DND-41 (cell line): Measurements from ENCODE around the gene TMEM266.
A peak's percentile ranks its signal among the peaks of the same experiment; 100 is the strongest.

Source experiments
- ATAC-seq: fragments of 200-7000 bp; cut with Tn5 transposase; 3 replicates; pipeline ENCODE4 v1.9.1; 2021; ENCODE audit warnings: low read depth; ENCODE audit not compliant: insufficient read depth
- DNase-seq: peaks from one replicate; pipeline ENCODE4 v3.0.0-alpha.2; 2020
- H2AFZ ChIP-seq: 2 replicates; pipeline ENCODE4 v1.6.0; 2012; ENCODE audit warnings: low read depth, low read length
- H3K27ac ChIP-seq: 2 replicates; pipeline ENCODE4 v1.5.1; 2012; ENCODE audit warnings: low read length, inconsistent platforms
- H3K27me3 ChIP-seq: fragments of 200-600 bp; sonication (generic); 2 replicates; pipeline ENCODE4 v1.6.0; 2012; ENCODE audit warnings: low read length, mild to moderate bottlenecking, inconsistent platforms; ENCODE audit not compliant: insufficient read depth, poor library complexity
- H3K36me3 ChIP-seq: 2 replicates; pipeline ENCODE4 v1.5.1; 2012; ENCODE audit warnings: low read length, inconsistent platforms; ENCODE audit not compliant: insufficient read depth
- H3K4me1 ChIP-seq: 2 replicates; pipeline ENCODE4 v1.5.1; 2012; ENCODE audit warnings: mild to moderate bottlenecking, low read length; ENCODE audit not compliant: insufficient read depth
- H3K4me2 ChIP-seq: 2 replicates; pipeline ENCODE4 v1.6.0; 2012; ENCODE audit warnings: mild to moderate bottlenecking, moderate library complexity, low read length, inconsistent platforms; ENCODE audit not compliant: insufficient read depth
- H3K4me3 ChIP-seq, 2 experiments: fragments of 200-600 bp in 1 of 2; shearing (Covaris generic) in 1 of 2; 2 replicates each; pipeline ENCODE4 v1.5.1; 2012 to 2016; ENCODE audit warnings: inconsistent platforms in 2 of 2, low read length in 2 of 2, mild to moderate bottlenecking in 2 of 2, low read depth in 1 of 2, moderate library complexity in 1 of 2
- H3K79me2 ChIP-seq: 2 replicates; pipeline ENCODE4 v1.6.0; 2012; ENCODE audit warnings: low read length, inconsistent platforms; ENCODE audit not compliant: insufficient read depth
- H3K9ac ChIP-seq: 2 replicates; pipeline ENCODE4 v1.6.0; 2012; ENCODE audit warnings: low read depth, mild to moderate bottlenecking, inconsistent platforms, low read length, moderate library complexity
- H3K9me3 ChIP-seq: 2 replicates; pipeline ENCODE4 v1.5.1; 2012; ENCODE audit warnings: low read length, moderate library complexity, mild to moderate bottlenecking, inconsistent platforms; ENCODE audit not compliant: insufficient read depth, severe bottlenecking
- H4K20me1 ChIP-seq: 2 replicates; pipeline ENCODE4 v1.6.0; 2012; ENCODE audit warnings: low read length; ENCODE audit not compliant: insufficient read depth
- EZH2 ChIP-seq: IDR thresholded peaks from 3 replicates; pipeline ENCODE4 v1.6.1; 2012; ENCODE audit warnings: borderline replicate concordance, low read depth, mild to moderate bottlenecking, moderate library complexity, low read length, inconsistent platforms; ENCODE audit not compliant: severe bottlenecking
- TF ChIP-seq, protein P1 (sequence below): IDR thresholded peaks from 2 replicates; pipeline ENCODE4 v1.5.1; 2012; ENCODE audit warnings: borderline replicate concordance, low read length, moderate library complexity, mild to moderate bottlenecking; ENCODE audit not compliant: poor library complexity, severe bottlenecking; ENCODE audit errors: extremely low read depth

TMEM266 gene

DNA sequence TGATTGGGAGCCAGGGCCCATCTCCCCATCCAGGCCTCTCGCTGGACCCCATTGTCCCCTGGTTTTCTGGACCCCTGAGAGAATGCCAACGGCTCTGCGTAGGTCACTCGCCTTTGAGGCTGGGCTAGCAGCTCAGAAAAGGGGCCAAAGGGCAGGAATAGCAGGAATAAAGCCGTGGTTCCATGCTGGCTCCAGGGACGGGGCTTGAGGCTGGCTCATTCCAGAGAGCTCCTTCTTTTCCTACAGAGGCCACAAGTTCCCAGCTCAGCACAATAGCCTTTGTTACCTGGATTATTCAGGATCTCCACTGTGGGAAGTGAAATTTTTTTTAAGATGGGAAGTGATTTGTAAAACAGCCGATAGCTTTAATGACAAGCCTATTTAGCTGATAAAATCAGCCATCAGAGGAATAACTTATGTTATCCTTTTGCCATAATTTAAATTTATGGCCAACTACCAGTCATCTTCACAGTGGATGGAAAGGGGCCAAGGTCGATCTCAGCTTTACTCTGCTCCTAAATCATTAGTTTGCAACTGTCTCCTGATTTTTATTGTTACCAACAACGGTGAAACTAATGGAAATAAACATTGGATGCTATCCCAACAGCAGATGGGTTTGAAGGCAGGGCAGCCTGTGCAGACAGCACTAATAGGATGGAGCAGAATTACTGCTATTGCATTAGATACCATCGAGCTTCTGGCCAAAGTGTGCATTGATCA lies 124.3 kb downstream of the TMEM266 start:
- DNase-seq (no peak), ATAC-seq (no peak)
- no peak overlapping the region for H3K27ac ChIP-seq

DNA sequence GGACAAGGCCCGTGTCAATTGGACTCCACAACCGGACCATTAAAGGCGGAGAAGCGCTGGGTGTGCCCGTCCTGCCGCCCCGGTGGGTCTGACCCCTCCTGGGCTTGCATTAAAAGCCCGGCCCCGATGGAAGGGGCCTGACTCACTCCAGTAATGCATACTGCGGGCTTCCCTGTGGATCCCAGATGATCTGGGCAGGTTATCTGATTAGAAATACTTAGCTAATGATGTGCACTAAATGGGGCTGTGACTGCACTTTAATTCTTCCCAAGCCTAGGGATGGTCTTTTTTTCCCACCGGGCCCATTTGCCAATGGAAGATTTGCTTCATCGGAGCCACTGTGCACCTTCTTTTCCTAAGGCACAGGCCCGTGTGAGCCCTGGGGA lies 124.9 kb downstream of the TMEM266 start:
- no peak overlapping the region for H3K4me3 ChIP-seq
- H3K79me2 ChIP-seq, result no peaks in the 10 kb centered on the region
- no peak overlapping the region for H3K9ac ChIP-seq
- ATAC-seq, result no peak
- TF ChIP-seq, protein P1, sequence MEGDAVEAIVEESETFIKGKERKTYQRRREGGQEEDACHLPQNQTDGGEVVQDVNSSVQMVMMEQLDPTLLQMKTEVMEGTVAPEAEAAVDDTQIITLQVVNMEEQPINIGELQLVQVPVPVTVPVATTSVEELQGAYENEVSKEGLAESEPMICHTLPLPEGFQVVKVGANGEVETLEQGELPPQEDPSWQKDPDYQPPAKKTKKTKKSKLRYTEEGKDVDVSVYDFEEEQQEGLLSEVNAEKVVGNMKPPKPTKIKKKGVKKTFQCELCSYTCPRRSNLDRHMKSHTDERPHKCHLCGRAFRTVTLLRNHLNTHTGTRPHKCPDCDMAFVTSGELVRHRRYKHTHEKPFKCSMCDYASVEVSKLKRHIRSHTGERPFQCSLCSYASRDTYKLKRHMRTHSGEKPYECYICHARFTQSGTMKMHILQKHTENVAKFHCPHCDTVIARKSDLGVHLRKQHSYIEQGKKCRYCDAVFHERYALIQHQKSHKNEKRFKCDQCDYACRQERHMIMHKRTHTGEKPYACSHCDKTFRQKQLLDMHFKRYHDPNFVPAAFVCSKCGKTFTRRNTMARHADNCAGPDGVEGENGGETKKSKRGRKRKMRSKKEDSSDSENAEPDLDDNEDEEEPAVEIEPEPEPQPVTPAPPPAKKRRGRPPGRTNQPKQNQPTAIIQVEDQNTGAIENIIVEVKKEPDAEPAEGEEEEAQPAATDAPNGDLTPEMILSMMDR, result no peak
- TF ChIP-seq EZH2, result no peak
- H3K9me3 ChIP-seq, result no peaks in the 10 kb centered on the region
- no peaks in the 10 kb centered on the region for H3K4me1 ChIP-seq
- no peaks in the 10 kb centered on the region for H3K36me3 ChIP-seq
- no peaks in the 10 kb centered on the region for H4K20me1 ChIP-seq
- no peak overlapping the region for H3K27ac ChIP-seq
- H2AFZ ChIP-seq, result no peak overlapping the region
- H3K27me3 ChIP-seq, result no peaks in the 10 kb centered on the region
- H3K4me2 ChIP-seq, result no peak overlapping the region
- DNase-seq, result no peak

More for the DNA sequence above, 124.3 kb downstream of the TMEM266 start:
- TF ChIP-seq EZH2, result no peak
- TF ChIP-seq, protein P1, result no peak
- Histone ChIP-seq H3K9ac (no peak overlapping the region), H4K20me1 (no peaks in the 10 kb centered on the region), H3K27me3 (no peaks in the 10 kb centered on the region), H3K9me3 (no peaks in the 10 kb centered on the region), H3K4me3 (no peak overlapping the region), H3K36me3 (no peaks in the 10 kb centered on the region), H3K4me2 (no peak overlapping the region), H3K4me1 (no peaks in the 10 kb centered on the region), H2AFZ (no peak overlapping the region), H3K79me2 (no peaks in the 10 kb centered on the region)

DNA sequence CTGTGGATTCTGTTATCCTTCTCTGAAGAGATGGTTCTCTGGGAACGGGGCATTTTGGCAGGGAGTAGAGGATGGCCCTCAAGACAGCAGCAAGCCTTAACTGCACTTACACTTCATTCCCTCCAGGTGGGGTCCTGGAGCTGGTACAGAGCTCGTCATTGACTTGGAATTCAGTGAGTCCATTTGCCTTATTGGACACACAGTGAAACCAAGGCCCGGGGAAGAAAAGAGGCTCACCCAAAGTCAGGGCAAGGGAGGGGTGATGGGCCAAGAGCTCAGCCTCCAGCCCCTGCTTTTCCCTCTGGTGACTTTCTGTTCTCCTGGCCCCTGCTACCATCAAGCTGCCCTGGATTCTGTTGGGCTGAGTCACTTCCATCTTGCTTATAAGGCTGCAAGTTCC lies 125.9 kb downstream of the TMEM266 start:
- Histone ChIP-seq H3K9me3 (no peaks in the 10 kb centered on the region), H3K4me3 (no peak overlapping the region), H3K4me2 (no peak overlapping the region), H3K79me2 (no peaks in the 10 kb centered on the region), H3K27me3 (peaks cover 3% of the 10 kb centered on the region), H2AFZ (no peak overlapping the region), H3K27ac (no peak overlapping the region), H3K4me1 (peaks cover 5% of the 10 kb centered on the region), H4K20me1 (no peaks in the 10 kb centered on the region), H3K36me3 (no peaks in the 10 kb centered on the region), H3K9ac (no peak overlapping the region)
- TF ChIP-seq, protein P1, result peak; percentile 61
- no peak for TF ChIP-seq EZH2
- ATAC-seq (0 out of 3 replicates have a peak, but pooled peaks have one; percentile 48), DNase-seq (peak; percentile 21)
